HG02852 (cell line): ENCODE measurements around the gene CCDC175.

Experiments used
- ATAC-seq: cut with Tn5 transposase; IDR thresholded peaks from one replicate; pipeline ENCODE4 v1.9.1; 2021; ENCODE audit warnings: mild to moderate bottlenecking, moderate library complexity; ENCODE audit not compliant: unreplicated experiment

CCDC175 gene

GRCh38 chr14:59483363-59483762 is 93.2 kb downstream of the CCDC175 start:
- no peak for ATAC-seq

- no peak for ATAC-seq
These were observed 93.9 kb downstream of the CCDC175 start for GRCh38 chr14:59482541-59483331.

GRCh38 chr14:59481871-59482540 is 94.6 kb downstream of the CCDC175 start:
- no peak for ATAC-seq

GRCh38 chr14:59481407-59481806 is 95.2 kb downstream of the CCDC175 start:
- ATAC-seq = no peak

GRCh38 chr14:59480166-59480565 is 96.4 kb downstream of the CCDC175 start:
- ATAC-seq = no peak

- ATAC-seq = no peak
These were observed 98.1 kb downstream of the CCDC175 start for GRCh38 chr14:59478540-59478939.

- no peak for ATAC-seq
These were observed 100.9 kb downstream of the CCDC175 start for GRCh38 chr14:59475709-59476108.

GRCh38 chr14:59474172-59474571 is 102.4 kb downstream of the CCDC175 start:
- no peak for ATAC-seq

- ATAC-seq = peak; percentile 36
These were observed 111.1 kb downstream of the CCDC175 start, which contains the start of gene GPR135 for GRCh38 chr14:59465316-59466135. GPR135 (minus strand) TSS chr14:59465380; CDS start chr14:59465226, 154 bp downstream.

GRCh38 chr14:59464486-59465315 is 111.9 kb downstream of the CCDC175 start:
- ATAC-seq = peak; percentile 72

- ATAC-seq = peak; percentile 32
These were observed 112.7 kb downstream of the CCDC175 start for GRCh38 chr14:59463787-59464485.

- ATAC-seq = no peak
These were observed 114.7 kb downstream of the CCDC175 start for GRCh38 chr14:59461891-59462290.

- no peak for ATAC-seq
These were observed 116.2 kb downstream of the CCDC175 start for GRCh38 chr14:59460378-59460777.

- ATAC-seq = no peak
These were observed 118.1 kb downstream of the CCDC175 start for GRCh38 chr14:59458486-59458885.

- ATAC-seq = no peak
These were observed 121.2 kb downstream of the CCDC175 start for GRCh38 chr14:59455411-59455810.
